Measurements from ENCODE around the gene PAX8.
"Not testable (repeated sequence)": the region's sequence is repeated elsewhere in the genome, so short reads cannot be mapped to it uniquely, and the experiment has no call there.

The PAX8 gene

DNA sequence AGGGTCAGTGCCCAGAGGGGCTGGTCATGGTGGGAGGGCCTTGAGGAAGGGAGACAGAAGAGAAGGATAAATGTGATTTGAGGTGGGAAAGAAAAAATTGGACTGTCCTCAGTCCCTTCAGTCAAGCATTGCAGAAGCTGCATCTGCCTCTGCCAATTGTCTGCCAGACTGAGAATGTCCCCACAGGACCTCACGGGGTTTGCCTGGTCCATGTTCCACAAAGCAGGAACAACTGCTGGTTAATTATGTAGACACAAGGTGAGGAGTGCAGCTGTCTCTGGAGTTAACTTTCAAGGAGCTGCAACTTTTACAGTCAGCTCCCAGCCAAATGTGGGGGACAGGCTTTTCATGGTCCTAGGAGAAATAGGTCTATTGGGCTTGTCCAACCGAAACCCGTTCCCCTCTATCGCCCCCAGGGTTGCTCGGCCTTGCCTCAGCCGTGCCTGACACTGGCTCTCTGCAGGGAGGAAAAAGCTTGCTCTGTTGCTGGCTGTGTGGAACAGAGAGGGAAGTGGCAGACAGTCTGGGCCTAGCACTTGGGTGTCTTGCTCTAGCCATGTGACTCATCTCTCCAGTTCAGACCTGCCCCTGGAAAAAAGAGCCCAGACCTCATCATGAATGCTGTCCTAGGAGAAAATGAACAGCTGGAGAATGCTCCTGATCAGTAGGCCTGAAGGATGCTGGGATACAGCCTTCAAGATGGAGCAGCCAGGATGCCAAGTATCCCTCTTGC, 31.1 kb upstream of the PAX8 start:
- H3K36me3 ChIP-seq (ENCODE audit: insufficient read depth, low read length): no peaks in the 10 kb centered on the region
- H3K9ac ChIP-seq (ENCODE audit: insufficient read length): no peak overlapping the region
- no peak overlapping the region for H3K27ac ChIP-seq
- H3K4me3 ChIP-seq: no peak overlapping the region
- TF ChIP-seq EZH2 (IDR thresholded peaks at IDR 0.05) (no peak), FOXP2 (optimal IDR thresholded peaks at IDR 0.05; ENCODE audit: control extremely low read depth, extremely low read length, insufficient read depth) (no peak), POLR2AphosphoS5 (IDR thresholded peaks at IDR 0.05; ENCODE audit: borderline replicate concordance, low read depth, low read length) (no peak)
- no peaks in the 10 kb centered on the region for H3K9me3 ChIP-seq (ENCODE audit: low read depth, low read length)
- no peak for DNase-seq (ENCODE audit: low read depth, low spot score)

GRCh38 chr2:113308784-113309183, 30.1 kb upstream of the PAX8 start:
- not testable (repeated sequence) for H3K36me3 ChIP-seq (ENCODE audit: insufficient read depth, low read length); H3K4me3 ChIP-seq; H3K27ac ChIP-seq; H3K9me3 ChIP-seq (ENCODE audit: low read depth, low read length); H3K9ac ChIP-seq (ENCODE audit: insufficient read length); DNase-seq (ENCODE audit: low read depth, low spot score)

GRCh38 chr2:113306207-113306606, 27.5 kb upstream of the PAX8 start:
- H3K36me3 ChIP-seq (ENCODE audit: insufficient read depth, low read length); H3K27ac ChIP-seq; H3K9ac ChIP-seq (ENCODE audit: insufficient read length); H3K4me3 ChIP-seq; DNase-seq (ENCODE audit: low read depth, low spot score); H3K9me3 ChIP-seq (ENCODE audit: low read depth, low read length): not testable (repeated sequence)

DNA sequence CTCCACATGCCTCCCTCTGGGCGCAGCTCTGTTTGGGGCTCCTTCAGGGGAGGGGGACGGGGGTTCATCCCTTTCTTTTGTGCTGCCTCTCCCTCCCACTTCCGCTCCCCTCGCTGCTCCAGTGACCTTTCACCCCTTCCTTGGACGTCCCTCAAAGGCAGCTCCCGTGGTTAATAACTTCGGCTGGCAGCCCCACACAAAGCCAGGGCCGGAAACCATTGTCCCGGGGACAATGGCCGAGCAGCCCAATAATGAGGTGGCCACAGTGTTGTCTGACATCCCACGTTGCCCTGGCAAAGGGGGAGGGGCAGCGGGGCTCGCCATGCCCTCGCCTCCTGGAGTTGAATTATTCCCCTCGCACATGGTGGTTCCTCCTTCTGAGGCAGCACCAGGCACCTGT, 27.0 kb upstream of the PAX8 start:
- H3K9ac ChIP-seq (ENCODE audit: insufficient read length); DNase-seq (ENCODE audit: low read depth, low spot score): not testable (repeated sequence)

GRCh38 chr2:113305146-113305545, 26.4 kb upstream of the PAX8 start:
- no peak for DNase-seq (ENCODE audit: low read depth, low spot score)
- TF ChIP-seq EZH2 (IDR thresholded peaks at IDR 0.05) (no peak), FOXP2 (optimal IDR thresholded peaks at IDR 0.05; ENCODE audit: control extremely low read depth, extremely low read length, insufficient read depth) (no peak), POLR2AphosphoS5 (IDR thresholded peaks at IDR 0.05; ENCODE audit: borderline replicate concordance, low read depth, low read length) (no peak)
- Histone ChIP-seq H3K36me3 (ENCODE audit: insufficient read depth, low read length) (no peaks in the 10 kb centered on the region), H3K9me3 (ENCODE audit: low read depth, low read length) (no peaks in the 10 kb centered on the region), H3K4me3 (no peak overlapping the region), H3K9ac (ENCODE audit: insufficient read length) (no peak overlapping the region), H3K27ac (no peak overlapping the region)

More for the DNA sequence above, 27.0 kb upstream of the PAX8 start:
- H3K9me3 ChIP-seq (ENCODE audit: low read depth, low read length); H3K27ac ChIP-seq; H3K36me3 ChIP-seq (ENCODE audit: insufficient read depth, low read length); H3K4me3 ChIP-seq: not testable (repeated sequence)

DNA sequence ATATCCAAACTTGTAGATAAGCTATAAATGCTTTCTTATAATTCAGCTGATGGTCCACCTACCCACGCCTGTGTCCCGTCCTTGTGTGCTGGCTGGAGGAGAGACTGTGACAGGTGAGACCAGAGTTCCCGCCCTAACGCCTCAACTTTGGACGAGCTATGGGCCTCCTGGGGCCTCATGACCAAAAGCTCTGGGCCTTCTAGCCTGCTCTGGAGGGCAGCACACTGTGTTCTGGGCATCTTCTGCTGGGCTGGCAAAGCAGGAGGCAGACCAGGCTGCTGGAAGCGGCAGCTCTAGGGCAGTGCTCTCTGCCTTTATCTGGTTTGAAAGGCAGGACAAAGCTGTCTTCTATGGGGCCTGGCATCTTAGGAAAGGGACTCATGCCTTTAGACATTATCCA, 26.0 kb upstream of the PAX8 start:
- Histone ChIP-seq H3K9ac (ENCODE audit: insufficient read length) (no peak overlapping the region), H3K9me3 (ENCODE audit: low read depth, low read length) (no peaks in the 10 kb centered on the region), H3K36me3 (ENCODE audit: insufficient read depth, low read length) (no peaks in the 10 kb centered on the region), H3K27ac (no peak overlapping the region), H3K4me3 (no peak overlapping the region)
- DNase-seq (ENCODE audit: low read depth, low spot score): no peak
- TF ChIP-seq POLR2AphosphoS5 (IDR thresholded peaks at IDR 0.05; ENCODE audit: borderline replicate concordance, low read depth, low read length): no peak
- TF ChIP-seq FOXP2 (optimal IDR thresholded peaks at IDR 0.05; ENCODE audit: control extremely low read depth, extremely low read length, insufficient read depth): no peak
- TF ChIP-seq EZH2 (IDR thresholded peaks at IDR 0.05): no peak

- not testable (repeated sequence) for H3K9ac ChIP-seq (ENCODE audit: insufficient read length); H3K27ac ChIP-seq; H3K36me3 ChIP-seq (ENCODE audit: insufficient read depth, low read length); H3K9me3 ChIP-seq (ENCODE audit: low read depth, low read length); DNase-seq (ENCODE audit: low read depth, low spot score); H3K4me3 ChIP-seq
Observed at GRCh38 chr2:113302216-113302980, 23.7 kb upstream of the PAX8 start.

GRCh38 chr2:113300281-113300680, 21.6 kb upstream of the PAX8 start:
- no peak for DNase-seq (ENCODE audit: low read depth, low spot score)
- Histone ChIP-seq H3K4me3 (no peak overlapping the region), H3K9me3 (ENCODE audit: low read depth, low read length) (no peaks in the 10 kb centered on the region), H3K9ac (ENCODE audit: insufficient read length) (no peak overlapping the region), H3K27ac (no peak overlapping the region), H3K36me3 (ENCODE audit: insufficient read depth, low read length) (no peaks in the 10 kb centered on the region)
- TF ChIP-seq EZH2 (IDR thresholded peaks at IDR 0.05) (no peak), FOXP2 (optimal IDR thresholded peaks at IDR 0.05; ENCODE audit: control extremely low read depth, extremely low read length, insufficient read depth) (no peak), POLR2AphosphoS5 (IDR thresholded peaks at IDR 0.05; ENCODE audit: borderline replicate concordance, low read depth, low read length) (no peak)

GRCh38 chr2:113298176-113298575, 19.5 kb upstream of the PAX8 start:
- TF ChIP-seq EZH2 (IDR thresholded peaks at IDR 0.05) (no peak), POLR2AphosphoS5 (IDR thresholded peaks at IDR 0.05; ENCODE audit: borderline replicate concordance, low read depth, low read length) (no peak), FOXP2 (optimal IDR thresholded peaks at IDR 0.05; ENCODE audit: control extremely low read depth, extremely low read length, insufficient read depth) (no peak)
- no peak overlapping the region for H3K27ac ChIP-seq
- DNase-seq (ENCODE audit: low read depth, low spot score): no peak

DNA sequence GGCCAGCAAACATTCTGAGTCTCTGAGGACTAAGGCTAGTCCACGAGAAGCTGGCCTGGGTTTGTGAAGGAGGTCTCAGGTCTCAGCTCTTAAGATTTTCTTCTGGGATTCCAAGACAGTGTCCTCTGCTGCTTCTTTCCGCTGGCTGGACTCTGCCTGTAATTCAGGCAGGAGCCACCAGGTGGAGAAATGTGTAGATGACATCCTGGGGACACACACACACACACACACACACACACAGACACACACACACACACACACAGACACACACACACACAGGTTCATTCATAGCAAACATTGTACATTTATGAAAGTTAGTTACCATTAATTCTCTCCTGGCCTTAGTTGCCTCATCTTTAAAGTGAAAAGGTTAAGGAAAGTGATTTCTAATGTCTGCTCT, 18.9 kb upstream of the PAX8 start:
- DNase-seq (ENCODE audit: low read depth, low spot score): not testable (repeated sequence)

More at GRCh38 chr2:113298176-113298575, 19.5 kb upstream of the PAX8 start:
- no peak overlapping the region for H3K9ac ChIP-seq (ENCODE audit: insufficient read length)
- H3K4me3 ChIP-seq: no peak overlapping the region
- H3K36me3 ChIP-seq (ENCODE audit: insufficient read depth, low read length): no peaks in the 10 kb centered on the region
- H3K9me3 ChIP-seq (ENCODE audit: low read depth, low read length): no peaks in the 10 kb centered on the region

More for the DNA sequence above, 18.9 kb upstream of the PAX8 start:
- H3K27ac ChIP-seq; H3K9ac ChIP-seq (ENCODE audit: insufficient read length); H3K4me3 ChIP-seq; H3K9me3 ChIP-seq (ENCODE audit: low read depth, low read length); H3K36me3 ChIP-seq (ENCODE audit: insufficient read depth, low read length): not testable (repeated sequence)

Data from SK-N-MC (cell line).